AG08395 (cell line): ENCODE results near the gene ESRP2.
A peak's percentile ranks its signal among the peaks of the same experiment; 100 is the strongest.

ENCODE experiments used
- DNase-seq: peaks from one replicate; pipeline ENCODE4 v3.0.0; 2012; ENCODE audit warnings: mixed read lengths, low spot score

ESRP2 gene

DNA sequence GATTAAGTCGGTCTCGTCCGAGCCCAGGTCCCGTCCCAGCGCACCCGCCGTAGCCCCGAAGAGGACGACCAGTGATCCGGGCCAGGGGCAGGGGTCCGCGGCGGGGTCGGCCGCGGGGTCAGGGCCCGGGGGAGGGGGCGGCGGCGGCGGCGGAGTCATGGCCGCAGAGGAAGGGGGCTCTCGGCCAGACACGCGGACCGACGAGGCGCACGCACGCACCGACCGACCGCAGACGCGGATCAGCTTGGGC is at the start of gene ESRP2:
TSS of gene ESRP2 (minus strand) at position 241 of the 250 bp plus-strand sequence. CDS start at position 159, 82 bp downstream.
- no peak for DNase-seq

- no peak for DNase-seq
Measured at GRCh38 chr16:68285683-68286082, 49.8 kb upstream of the ESRP2 start.

DNA sequence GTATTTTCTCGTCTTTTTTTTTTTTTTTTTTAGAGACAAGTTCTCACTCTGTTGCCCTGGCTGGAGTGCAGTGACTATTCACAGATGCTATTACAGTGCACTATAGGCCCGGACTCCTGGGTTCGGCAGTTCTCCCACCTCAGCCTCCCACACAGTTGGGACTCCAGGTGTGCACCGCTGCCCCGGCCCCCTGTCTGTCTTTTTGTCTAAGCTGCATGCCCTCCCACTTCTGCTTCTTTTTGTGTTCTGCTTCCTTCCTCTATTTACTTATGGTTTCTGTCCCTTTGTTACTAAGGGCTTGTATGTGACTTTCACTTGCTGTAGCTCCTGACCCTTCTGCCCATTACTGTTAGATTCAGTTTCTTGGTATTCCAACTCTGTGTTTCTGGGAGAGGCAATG is 48.9 kb upstream of the ESRP2 start:
- no peak for DNase-seq

- peak; percentile 31 for DNase-seq
Measured at GRCh38 chr16:68283801-68284598, 48.1 kb upstream of the ESRP2 start.

- DNase-seq: no peak
Measured at GRCh38 chr16:68283346-68283745, 47.4 kb upstream of the ESRP2 start.

DNA sequence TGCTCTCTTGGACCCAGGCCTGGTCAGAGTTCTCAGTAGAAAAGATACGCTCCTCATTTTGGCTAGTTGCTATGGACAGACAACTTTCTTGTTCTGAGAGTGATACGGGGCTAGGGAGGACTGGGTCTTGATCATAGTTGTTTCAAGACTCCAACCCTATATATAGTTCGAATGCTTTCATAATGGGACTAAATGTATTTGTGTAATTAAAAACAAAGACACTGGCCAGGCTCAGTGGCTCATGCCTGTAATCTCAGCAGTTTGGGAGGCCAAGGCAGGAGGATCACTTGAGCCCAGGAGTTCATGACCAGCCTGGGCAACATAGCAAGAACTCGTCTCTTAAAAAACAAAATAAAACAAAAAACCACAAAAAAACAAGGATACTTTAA is 46.1 kb upstream of the ESRP2 start:
- no peak for DNase-seq

DNA sequence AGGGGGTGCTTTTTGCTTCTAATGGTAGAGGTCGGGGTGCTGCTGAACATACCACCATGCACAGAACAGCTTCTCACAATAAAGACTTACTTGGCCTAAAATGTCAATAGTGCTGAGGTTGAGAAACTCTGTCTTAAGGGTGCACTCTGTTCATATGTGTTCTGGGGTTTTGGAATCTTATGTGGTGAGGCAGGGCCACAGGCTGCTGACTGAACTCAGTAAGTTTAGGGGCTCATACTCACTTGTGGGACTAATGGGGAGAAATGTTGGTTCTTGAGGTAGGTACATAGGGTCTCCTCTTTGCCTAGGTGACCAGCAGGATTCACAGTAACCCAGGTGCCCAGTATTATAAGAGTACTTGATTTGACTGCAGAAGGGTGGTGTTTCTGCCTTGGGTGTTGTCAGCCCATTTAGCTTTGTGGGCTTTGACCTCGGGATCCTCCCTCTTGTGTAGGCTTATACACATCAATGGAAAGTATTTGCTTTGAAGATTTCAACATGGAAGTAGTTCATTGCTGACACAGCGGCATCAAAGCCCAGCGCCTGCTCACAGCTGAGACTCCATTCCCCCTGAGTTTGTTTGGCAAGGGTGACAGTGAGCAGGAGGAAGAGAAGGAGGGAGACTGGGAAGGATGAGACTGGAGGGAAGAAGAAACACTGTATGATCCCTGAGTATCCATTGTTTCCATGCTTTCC is 45.6 kb upstream of the ESRP2 start:
- DNase-seq: no peak

- no peak for DNase-seq
Measured at GRCh38 chr16:68279726-68280558, 44.0 kb upstream of the ESRP2 start.

GRCh38 chr16:68276223-68276622 is 40.3 kb upstream of the ESRP2 start:
- no peak for DNase-seq

DNA sequence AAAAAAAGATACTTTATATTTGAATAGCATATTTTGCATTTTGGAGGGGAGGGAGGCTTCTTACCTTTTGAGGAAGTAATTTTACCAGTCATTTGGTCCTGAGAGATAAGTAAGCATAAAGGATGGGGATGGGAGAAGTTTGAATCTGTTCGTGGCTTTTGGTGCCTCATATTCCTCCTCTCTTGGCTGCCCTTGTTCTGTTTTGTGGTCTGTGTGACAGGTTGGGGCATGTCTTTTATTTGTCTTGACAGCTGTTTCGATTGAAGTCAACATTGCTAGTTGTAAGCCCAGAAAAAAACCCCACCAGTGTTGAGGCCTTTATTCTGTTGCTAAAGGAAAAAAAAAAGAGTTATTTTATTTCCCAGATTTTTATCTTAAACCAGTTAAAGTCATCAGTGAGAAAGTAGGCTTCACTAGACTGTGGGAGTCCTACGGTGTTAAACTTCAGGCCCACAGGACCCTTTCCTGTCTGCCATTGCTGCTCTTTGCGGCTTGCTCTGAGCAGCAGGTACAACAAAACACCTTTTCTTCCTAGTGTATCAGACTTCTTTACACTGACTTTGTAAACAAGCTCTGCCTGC is 39.8 kb upstream of the ESRP2 start:
- DNase-seq: no peak

GRCh38 chr16:68274441-68274840 is 38.5 kb upstream of the ESRP2 start:
- no peak for DNase-seq

DNA sequence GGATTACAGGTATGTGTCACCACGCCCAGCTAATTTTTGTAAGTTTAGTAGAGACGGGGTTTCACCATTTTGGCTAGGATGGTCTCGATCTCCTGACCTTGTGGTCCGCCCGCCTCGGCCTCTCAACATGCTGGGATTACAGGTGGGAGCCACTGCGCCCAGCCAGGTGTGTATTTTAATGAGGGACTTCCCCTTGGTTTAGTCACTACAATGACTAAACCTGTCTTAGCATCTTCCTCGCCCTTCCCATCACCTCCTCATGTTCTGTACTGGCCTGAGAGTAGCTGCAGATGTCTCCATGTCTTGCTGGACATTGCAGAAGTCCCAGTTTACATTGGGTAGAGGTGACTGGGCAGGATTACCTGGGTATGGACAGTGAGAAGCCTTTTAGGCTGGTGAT is 38.0 kb upstream of the ESRP2 start:
- DNase-seq: no peak

- DNase-seq: no peak
Measured at GRCh38 chr16:68273459-68273858, 37.5 kb upstream of the ESRP2 start.

GRCh38 chr16:68272507-68273209 is 36.7 kb upstream of the ESRP2 start:
- DNase-seq: no peak

- DNase-seq: no peak
Measured at GRCh38 chr16:68270353-68270752, 34.4 kb upstream of the ESRP2 start.

GRCh38 chr16:68269793-68270192 is 33.9 kb upstream of the ESRP2 start:
- no peak for DNase-seq

DNA sequence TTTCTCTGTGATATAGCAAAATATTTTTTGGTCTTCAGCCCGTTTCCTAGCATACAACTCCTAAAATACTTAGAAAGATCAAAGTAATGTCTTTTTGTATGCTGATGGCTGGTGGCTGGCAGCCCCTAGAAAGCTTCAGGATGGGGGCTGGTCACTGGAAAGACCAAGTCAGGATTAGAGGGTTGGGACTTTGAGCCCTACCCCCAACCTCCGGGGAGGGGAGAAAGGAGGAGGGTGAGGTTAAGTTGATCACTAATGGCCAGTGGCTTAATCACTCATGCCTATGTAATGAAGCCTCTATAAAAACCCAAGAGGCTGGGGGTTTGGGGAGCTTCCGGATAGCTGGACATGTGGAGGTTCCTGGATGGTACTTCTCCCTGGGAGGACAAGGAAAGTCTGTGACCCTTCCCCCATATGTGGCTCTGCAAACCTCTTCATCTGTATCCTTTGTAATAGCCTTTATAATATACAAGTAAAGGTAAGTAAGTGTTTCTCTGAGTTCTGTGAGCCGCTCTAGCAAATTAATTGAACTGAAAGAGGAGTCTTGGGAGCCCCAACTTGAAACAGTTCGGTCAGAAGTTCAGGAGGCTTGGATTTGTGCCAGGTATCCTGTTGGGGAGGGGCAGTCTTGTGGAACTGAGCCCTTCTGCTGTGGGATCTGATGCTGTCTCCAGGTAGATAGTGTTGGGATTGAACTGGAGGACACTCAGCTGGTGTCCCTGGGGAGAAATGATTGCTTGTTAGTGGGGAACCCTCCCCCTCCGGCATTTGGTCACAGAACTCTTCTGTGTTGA is 31.9 kb upstream of the ESRP2 start:
- DNase-seq: no peak

DNA sequence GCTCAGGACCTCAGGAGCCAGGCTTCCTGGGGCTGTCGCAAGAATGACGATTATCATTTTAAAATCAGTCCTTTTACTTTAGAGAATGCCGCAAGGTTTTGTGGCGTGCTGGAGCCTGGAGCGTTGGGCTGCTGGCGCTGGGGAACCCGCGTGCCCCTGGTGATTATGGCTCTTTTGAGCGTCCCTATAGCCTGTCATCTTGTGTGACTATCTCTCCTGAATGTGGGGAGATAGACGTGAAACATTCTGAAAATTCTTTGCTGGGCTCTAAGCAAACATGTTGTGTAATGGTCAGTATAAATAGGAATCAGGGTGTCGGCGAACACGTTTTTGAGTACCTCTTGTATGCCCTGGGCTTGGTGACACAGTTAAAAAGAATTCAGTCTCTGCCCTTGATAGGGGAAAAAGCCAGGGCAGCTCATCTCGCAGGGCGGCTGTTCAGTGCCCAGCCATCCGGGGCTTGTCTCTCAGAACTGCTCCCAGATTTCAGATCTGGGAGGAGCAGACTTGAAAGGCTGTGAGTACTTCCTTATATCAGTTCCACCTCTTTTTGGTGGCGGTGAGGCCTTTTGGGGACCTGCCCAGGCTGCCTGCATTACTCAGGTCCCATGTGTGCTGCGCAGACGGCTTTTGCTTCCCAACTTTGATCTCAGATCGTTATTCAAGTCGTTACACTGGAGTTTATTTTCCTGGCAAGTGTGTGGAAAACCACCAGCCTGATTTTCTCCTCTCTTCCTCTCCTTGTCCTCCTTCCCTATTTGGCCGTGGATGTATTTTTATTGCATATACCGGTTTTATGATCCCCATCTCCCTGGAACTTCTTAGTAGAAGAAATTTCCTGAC is 29.4 kb upstream of the ESRP2 start:
- DNase-seq: peak; percentile 84

DNA sequence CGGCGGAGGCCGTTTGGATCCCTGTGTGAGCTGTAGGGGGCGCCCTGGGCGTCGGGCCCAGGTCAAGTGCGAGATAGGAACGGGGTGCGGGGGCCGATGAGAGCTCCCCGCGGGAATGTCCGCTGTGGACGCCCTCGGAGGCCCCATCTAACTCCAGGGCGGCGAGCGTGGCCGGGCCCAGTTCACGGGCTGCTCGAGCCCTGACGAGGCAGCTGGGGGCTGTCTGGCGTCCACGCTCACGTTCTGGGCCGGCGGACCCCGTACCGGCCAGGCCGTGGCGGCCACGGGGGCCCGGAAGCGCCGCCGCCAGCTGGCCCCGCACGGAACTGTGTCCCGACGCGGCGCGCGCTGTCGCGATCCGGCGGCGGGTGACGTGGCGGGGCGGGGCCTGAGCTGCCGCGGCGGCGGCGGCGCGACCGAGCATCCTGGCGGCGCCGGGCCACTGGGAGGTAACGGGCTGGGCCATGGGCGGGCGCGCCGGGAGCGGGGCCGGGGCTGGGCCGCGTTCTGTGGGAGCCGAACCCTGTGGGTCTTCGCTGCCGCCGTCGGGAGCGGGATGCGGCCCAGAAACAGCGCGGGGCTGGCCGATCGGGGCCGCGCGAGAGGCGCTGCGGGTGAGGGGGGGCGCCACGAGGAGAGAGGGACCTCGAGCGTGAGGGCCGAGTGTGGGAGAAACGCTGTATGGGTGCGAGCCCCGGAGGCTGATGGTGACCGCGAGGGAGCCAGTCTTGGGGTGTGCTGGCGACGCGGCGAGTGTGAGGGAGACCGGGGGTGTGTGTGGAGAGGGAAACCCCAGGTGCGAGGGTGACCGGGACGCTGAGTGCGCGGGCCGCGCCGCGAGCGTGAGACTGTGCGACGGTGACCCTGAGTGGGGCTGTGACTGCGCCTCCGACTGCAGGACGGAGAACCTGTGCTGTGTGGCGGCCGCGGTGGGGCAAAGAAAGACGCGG is 28.5 kb upstream of the ESRP2 start, which contains the start of gene SLC7A6:
TSS of gene SLC7A6 (plus strand) at position 399 of the 950 bp plus-strand sequence. CDS start 10,201 bp downstream, outside the sequence.
- peak; percentile 91 for DNase-seq
